HG02588 (cell line): Measurements from ENCODE around the gene JAZF1.
A peak's percentile ranks its signal among the peaks of the same experiment; 100 is the strongest.

ENCODE experiments used
- ATAC-seq: cut with Tn5 transposase; IDR thresholded peaks from one replicate; pipeline ENCODE4 v1.9.1; 2021; ENCODE audit warnings: mild to moderate bottlenecking, moderate library complexity; ENCODE audit not compliant: unreplicated experiment

The JAZF1 gene

DNA sequence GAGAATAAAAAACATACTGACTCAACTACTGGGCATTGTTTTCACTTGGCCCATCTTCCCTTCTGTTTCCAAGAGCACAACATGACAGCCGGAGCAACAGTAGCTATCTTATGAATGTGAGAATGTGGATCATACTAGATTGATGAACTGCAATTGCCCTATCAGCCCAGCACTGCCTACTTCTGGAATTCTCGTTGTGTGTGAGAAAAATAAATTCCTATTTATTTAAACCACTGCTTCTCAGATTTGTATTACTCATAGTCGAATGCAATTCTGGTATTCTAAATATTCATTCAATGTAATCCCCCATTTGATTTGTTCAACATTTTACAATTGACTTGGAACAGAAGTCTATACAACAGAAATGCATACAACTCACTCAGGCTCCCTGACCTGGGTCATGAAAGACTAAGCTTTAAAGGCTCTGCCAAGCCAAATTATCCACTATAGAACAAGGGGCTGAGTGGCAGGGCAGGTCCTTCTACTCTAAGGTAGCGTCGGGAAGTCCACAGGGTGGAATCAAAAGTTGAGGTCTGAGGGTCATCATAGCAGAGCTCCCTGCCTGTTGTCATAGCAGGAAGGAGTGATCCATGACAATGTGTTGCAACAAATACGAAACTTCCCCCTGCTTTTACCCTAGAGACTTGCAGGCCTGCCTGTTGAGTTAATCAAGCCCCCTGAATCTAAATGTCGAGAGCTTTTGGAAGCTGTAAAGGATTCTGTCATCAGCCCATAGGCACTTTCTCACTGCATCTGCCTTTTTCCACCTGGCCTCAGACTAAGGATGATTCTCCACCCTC is 12.4 kb upstream of the JAZF1 start:
- no peak for ATAC-seq

DNA sequence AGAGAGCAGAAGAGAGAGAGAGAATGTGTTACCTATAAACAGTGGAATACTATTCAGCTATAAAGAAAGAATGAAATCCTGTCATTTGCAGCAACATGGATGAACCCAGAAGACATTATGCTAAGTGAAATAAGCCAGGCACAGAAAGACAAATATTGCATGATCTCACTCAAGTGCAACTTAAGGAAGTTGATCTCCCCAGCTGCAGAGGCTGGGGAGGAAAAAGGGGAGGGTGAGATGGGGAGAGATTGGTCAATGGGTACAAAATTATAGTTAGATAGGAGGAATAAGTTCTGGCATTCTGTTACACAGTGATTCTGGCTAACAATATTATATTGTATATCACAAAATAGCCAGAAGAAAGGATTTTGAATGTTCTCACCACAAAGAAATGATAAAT is 11.2 kb upstream of the JAZF1 start:
- ATAC-seq: no peak

DNA sequence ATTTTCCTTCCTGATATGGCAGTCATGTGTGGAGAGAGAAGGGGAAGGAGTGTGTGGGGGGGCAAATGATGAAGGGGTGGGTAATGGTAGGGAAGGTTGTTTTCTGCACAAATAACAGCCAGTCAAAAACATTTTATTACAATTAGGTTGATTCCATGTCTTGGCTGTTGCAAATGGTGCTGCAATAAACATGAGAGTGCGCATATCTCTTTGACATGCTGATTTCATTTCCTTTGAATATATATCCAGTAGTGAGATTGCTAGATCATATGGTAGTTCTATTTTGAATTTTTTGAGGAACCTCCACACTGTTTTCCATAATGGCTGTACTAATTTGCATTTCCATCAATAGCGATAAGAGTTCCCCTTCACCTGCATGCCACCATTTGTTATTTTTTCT is 10.6 kb upstream of the JAZF1 start:
- ATAC-seq: no peak

DNA sequence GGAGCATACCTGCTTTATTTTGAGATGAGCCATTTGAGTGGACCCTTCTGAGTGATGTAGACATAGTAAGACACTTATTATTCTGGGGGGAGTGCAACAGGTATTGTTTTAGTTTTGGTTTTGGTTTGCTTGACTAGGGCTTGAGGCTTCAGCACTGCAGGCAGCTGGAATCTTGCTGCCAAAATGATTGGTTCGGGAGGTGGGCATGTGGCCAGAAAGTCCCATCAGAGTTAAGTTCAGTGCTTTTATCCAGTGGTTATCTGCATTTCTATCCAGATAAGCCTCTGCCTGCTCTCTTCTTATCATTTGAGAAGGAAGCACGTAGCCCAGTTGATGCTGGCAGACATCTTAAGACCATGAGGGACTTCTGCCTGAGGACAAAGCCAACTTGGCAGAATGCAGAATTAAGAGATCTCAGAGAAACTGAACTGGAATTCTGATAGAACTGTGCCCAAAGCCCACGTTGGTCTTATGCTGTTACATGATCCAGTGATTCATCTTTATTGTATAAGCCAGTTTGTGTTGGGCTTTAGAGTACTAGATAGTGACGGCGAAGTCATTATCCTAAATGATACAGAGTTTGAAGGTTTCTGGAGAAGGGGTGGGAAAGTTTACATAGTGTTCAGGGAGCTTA is 9.6 kb upstream of the JAZF1 start:
- ATAC-seq: no peak

DNA sequence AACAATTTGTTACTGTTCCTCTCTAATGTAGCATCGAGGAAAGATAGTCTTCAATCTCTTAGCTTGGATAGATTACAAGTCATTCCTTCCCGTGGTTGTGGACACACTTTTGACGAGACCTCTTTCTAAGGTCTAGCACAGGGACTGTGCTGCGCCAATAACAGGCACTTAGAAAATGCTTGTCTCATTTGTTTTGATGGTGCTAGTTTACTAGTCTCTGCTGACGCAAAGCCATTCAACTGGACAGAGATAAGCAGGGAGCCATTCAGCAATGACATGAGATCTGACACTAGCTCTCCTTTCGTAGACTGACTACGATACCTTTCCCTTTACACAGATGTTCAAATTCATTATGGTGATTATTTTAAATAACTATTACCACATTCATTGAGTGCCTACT is 6.4 kb upstream of the JAZF1 start:
- ATAC-seq: no peak

DNA sequence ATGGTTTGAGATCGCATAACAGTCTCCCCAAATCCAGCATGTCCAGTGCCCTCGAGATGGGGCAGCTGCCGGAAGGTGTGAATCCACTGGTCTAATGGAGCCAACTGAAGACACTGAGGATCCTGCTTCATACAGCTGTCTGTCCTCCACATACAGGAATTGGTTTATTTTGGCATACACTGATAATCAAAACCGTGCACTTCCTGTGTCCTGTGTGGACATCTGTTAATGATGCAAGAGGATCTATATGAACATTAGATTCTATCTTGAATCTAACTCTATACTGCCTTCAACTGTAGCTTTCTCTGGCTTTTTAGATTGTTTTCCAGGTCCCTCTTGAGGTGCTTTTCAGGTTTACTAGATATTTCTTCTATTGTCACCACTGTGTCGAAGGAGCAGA is 3.0 kb upstream of the JAZF1 start:
- no peak for ATAC-seq

DNA sequence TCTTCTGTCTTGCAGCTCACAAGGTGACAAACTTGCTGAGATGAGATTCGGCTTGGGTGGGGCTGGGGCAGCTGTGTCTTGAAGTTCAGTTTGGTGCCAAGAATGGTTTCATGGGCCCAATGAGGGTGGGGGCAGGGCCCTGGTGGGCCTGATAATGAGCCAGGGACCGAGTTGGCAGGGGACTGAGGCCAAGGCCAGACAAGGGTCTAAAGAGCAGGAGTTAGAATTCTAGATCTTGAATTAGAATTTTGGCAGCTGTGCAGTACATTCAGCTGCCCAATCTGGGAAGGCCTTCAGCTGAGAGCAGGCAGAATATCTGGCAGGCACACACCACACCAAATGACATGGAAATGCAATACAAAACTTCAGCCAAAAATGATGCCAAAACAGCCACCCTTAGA is 1.5 kb upstream of the JAZF1 start:
- ATAC-seq: no peak

DNA sequence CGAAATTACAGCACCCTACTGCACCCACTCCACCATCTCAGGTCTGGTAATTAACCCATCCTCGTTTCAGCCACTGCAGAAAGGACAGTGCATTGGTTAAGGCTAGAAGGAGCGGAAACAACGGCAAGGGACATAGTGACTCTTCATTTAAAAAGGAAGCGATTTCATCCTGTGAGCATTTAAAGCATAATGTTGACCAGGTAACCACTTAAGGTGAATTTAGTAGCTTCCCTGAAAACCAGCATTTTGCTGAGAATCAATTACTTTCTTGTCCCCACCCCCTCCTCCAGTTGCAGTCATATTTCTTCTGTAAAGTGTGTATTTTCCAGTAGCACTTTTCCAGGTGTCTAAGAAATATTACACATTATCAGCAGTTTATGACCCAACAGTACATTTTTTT is 821 bp upstream of the JAZF1 start:
- ATAC-seq: no peak

DNA sequence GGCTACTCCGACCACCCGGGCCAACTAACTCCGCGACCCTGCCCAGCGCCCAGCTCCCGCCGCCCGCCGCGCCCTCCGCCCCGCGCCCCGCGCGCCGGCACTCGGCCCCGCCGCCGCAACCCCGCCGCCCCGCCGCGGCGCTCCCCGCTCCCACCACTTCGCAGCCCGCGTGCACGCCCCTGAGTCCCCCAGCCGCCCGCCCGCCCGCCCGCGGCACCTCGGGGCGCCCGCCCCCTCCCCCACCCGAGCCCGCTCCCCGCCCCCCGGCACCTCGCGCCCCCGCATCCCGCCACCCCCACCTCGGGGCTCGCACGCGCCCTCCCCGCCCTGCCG is 598 bp downstream of the JAZF1 start:
- ATAC-seq: no peak

DNA sequence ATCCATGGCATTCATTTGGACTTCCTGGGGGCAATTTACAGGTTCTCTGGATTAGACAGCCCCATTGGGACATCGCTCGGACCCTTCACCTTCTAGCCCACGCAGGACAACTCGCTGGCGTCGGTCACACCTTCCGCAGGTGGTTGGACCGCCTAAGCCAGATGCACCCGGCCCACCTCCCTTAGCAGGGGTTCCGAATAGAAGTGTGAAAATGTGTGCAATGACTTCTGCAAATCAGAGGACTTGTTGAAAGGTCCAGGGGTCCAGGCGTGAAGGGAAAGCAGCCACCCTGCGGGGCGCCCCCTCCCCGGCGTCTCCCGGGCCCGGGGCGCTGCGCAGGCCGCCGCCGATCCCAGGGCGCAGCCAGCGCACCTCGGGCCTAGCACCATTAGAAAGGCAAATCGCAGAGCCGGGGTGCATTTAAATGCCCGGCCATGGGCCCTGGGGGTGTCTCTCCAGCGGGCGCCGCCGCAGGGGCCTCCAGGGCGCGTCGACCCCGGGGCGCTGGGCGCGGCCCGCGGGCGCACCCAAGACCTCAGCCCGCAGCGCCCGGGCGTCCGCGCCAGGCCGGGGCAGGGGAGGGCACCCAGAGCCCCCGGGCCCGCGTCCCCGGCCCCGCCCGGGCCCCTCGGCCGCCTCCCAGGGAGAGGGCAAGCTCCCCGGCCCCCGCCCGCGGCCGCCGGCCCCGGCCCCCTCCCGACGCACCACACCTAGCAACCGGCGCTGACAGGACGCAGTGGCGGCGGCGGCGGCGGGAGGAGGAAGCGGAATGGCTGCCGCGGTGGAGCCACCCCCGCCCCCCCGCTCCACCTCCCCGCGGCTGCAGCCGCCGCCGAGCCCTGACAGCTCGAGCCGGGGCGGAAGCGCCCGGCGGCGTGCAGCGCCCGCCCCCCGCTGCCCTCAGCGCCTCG is 1.2 kb downstream of the JAZF1 start:
- ATAC-seq: peak; percentile 78

DNA sequence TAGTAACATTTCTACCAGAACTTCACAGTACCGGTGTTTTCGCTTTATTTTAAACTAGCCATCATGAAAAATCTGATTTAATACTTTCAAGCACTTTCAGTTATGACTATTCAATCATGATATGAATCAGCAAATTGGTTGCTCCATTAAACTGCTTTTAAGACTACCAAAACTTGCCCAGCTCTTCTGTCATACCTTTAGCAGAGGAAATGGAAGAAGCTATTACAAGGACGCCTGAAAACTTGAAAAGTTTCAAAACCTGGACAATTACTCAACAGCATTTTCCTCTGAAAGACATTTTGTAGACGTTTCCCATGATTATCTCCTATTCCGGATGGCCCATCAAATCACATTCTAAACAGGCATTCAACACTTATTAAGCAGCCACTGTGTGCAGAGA is 2.0 kb downstream of the JAZF1 start:
- ATAC-seq: no peak

DNA sequence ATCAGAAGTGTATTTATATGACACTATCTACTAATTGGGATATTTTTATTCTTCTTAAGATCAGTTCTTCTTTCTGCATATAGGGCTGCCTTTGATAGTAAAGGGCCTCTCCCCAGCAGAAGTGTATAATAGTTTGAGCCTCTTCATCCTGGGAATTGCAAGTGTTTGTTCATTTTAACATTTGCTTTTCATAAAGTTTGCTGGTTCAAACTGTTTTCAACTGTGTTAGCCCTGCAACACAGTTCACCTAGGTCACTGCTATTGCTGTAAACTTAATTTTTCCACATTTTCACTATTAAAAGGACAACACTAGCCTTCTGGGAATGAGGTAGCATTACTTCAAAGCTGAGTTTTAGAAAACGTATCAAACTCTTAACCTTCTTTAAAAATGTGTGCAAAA is 2.8 kb downstream of the JAZF1 start:
- ATAC-seq: no peak

DNA sequence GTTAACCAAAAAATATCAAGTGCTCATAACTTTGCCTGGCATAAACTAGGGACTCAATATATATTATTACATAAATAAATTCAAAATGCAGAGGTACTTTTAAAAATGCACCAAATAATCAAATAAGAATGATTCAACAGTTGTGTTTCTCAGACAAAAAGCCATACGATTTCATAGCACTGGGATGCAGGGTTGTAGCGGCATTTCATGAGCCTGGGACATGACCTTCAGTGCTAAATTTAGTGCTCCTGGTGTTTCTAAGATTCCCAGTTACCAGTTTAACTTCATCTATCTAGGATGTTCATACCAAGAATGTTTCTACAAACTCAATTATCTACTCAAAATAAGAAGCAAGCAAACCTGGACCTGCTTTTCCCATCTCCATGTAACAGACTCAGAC is 4.0 kb downstream of the JAZF1 start:
- no peak for ATAC-seq

DNA sequence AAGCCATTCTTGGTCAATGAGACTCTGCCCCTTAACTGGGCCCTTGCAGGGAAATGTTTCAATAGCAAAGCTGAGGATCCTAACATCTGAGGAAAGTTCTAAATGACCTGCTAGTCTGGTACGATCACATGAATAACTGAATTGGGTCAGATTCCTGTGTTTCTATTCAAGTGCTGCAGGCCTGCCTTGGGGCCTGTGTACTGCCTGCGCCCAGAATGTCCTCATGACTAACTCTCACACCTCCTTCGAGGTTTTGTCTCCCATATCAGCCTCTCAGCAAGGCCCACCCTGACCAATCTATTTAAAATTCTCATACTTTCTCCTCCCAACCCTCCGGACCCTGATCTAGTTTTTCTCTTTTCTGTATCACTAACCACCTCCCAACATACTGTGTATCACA is 4.4 kb downstream of the JAZF1 start:
- no peak for ATAC-seq

DNA sequence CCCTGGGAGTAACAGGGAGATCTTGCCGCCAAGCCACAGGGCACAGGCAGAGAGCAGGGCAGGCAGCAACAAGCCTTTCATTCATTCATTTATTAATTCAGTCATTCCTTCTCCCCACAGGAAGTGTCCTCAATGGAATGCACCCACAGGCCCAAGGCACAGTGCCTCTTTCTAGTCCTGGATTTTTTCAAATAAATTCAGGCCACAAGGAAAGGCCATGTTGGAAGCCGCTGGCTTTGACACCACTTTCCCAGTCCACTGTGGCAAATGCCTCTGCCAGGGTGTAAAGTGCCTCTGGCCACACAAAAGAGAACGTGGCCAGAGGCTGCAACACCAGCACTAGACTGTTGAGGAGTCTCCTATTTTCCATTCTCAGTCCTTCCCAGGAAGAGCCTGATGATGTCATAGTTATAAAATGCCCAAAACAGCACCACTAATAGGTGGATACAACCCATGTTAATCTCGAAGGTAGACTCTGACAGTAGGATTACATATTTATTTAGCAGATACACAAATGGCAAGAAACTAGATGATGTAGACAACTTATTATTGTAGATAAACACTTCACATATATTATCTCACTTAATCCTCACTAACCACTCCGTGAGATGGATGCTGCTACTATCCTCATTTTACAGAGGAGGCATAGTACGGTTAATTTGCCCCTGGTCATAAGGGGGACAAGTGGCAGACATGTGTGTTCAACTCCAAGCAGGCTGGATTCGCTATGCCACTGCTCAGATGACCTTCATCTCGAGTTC is 5.5 kb downstream of the JAZF1 start:
- no peak for ATAC-seq

DNA sequence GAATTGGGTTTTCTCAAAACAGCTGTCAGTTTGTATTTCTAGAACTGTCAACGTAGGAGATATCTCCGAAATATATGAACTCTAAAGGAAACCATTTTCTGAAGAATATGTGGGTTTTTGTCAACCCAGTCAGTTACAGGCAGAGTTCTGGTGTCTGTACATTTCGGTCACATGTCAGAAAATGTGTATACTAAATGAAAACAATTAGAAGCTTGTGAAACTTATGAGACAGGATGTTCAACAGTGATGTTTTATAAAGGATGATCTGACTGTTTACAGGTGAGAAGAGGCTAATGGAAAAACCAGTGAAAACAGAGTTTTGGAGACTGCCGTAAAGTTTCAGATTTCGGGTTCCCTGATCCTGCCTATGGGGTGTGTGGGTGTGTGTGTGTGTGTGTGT is 6.2 kb downstream of the JAZF1 start:
- ATAC-seq: no peak

DNA sequence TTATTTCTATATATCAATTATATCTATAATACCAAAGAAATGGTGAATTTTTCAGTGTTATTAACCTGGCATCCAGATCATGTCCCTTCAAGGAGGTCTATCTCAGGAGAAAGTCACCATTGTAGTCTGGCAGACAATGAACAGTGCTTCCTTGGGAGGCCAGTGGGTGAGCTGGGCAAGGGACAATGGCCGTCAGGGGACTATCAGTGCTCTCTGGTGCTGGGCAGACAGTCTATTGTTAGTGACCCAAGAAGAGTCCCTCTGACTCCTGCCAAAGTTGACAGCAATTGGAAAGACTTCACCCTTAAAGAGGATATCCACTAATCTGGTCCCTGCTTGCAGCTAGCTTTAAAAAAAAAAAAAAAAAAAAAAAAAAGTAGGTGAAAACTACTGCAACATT is 7.1 kb downstream of the JAZF1 start:
- ATAC-seq: no peak

DNA sequence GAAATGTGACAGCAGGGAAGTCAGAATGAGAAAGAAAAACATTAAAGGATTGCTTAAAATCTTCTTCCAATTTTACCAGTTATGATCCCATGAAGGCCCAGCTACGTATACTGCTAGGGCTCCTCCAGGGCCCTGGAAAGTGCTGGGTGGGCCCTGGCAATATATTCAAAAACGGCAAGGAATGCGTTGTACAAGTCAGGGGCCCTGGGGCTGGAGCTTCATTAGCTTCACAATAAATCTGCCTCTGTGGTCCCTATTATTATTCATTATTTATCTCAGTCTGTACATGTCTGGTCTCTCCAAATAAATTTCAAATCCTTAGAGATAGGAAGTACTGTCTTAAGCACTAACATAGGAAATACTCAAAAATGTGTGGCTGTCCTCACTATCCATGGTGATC is 7.6 kb downstream of the JAZF1 start:
- ATAC-seq: no peak

DNA sequence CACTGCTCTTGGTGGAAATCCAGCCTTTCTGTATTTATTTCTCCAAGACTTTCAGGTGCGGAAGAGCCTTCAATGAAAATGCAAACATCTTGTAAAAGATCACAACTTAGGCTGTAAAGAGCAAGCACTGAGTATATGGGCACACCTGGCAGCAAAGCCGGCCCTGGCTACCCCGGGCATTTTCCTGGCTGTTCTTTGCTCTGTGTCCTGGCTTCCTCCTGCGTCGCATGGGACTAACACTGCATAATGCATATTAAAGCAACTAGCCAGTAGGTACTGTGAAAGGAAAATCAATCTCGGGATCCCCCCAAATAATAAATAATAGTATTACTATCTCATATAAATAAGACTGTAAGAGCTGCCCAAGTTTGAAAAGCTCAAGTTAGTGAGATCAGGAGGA is 9.9 kb downstream of the JAZF1 start:
- ATAC-seq: no peak

DNA sequence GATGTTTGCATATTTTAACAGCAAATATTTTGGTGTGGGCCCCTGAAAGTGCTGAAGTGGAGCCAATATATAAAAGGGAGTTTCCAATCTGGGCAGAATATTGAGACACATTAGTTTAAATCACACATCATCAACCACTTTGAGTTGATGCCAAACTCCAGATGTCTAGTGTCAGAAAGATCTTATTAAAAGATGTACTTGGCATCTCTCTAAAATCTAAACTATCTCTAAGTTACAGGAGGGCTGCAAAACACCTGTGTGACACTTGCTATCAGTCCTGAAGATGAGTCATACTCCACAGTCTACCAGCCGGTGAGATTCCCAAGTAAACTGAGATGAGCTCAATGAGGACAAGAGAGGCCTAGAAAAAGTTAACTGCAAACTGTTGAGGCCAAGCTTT is 11.4 kb downstream of the JAZF1 start:
- ATAC-seq: no peak
